GM18951 (cell line): ENCODE measurements around the gene EIF2B2.
"Not testable (repeated sequence)": the region's sequence is repeated elsewhere in the genome, so short reads cannot be mapped to it uniquely, and the experiment has no call there.

ENCODE experiments used
- POLR2A ChIP-seq: IDR thresholded peaks from 4 replicates; pipeline ENCODE4 v1.6.1; 2011; ENCODE audit warnings: mild to moderate bottlenecking; ENCODE audit not compliant: insufficient read length, insufficient read depth; ENCODE audit errors: extremely low read depth
- in situ Hi-C: fragments of 300-500 bp; cut with MboI; formaldehyde crosslinking; loops from one replicate; pipeline ENCODE4 v1.12.0; 2022; ENCODE audit warnings: low sequenced_read_pairs, mixed read lengths, inconsistent platforms; ENCODE audit not compliant: unreplicated experiment

Gene EIF2B2

GRCh38 chr14:74988131-74988530, 14.6 kb upstream of the EIF2B2 start:
- in situ Hi-C loops: no loop called here
- TF ChIP-seq POLR2A: no peak

GRCh38 chr14:74988993-74989392, 13.7 kb upstream of the EIF2B2 start:
- in situ Hi-C loops: no loop called here
- no peak for TF ChIP-seq POLR2A

- in situ Hi-C loops: not testable (repeated sequence)
These were observed 8.5 kb upstream of the EIF2B2 start for GRCh38 chr14:74994182-74994581.

GRCh38 chr14:74995781-74996180, 6.9 kb upstream of the EIF2B2 start:
- in situ Hi-C loops: not testable (repeated sequence)

GRCh38 chr14:75001261-75001660, 1.5 kb upstream of the EIF2B2 start:
- in situ Hi-C loops: no loop called here
- TF ChIP-seq POLR2A: no peak

- in situ Hi-C loops: no loop called here
- TF ChIP-seq POLR2A: no peak
These were observed 822 bp upstream of the EIF2B2 start for GRCh38 chr14:75001899-75002298.

- TF ChIP-seq POLR2A: no peak
- in situ Hi-C loops: no loop called here
These were observed 718 bp downstream of the EIF2B2 start for GRCh38 chr14:75003250-75004027.

GRCh38 chr14:75005357-75005756, 2.6 kb downstream of the EIF2B2 start:
- no peak for TF ChIP-seq POLR2A
- in situ Hi-C loops: no loop called here

GRCh38 chr14:75009176-75009575, 6.5 kb downstream of the EIF2B2 start:
- no peak for TF ChIP-seq POLR2A
- in situ Hi-C loops: no loop called here

GRCh38 chr14:75010472-75011093, 7.9 kb downstream of the EIF2B2 start:
- TF ChIP-seq POLR2A: no peak
- in situ Hi-C loops: no loop called here

- TF ChIP-seq POLR2A: no peak
- in situ Hi-C loops: no loop called here
These were observed 8.8 kb downstream of the EIF2B2 start for GRCh38 chr14:75011356-75011994.

- in situ Hi-C loops: no loop called here
- TF ChIP-seq POLR2A: no peak
These were observed 10.6 kb downstream of the EIF2B2 start for GRCh38 chr14:75013290-75013689.

GRCh38 chr14:75015496-75015895, 12.8 kb downstream of the EIF2B2 start:
- TF ChIP-seq POLR2A: no peak
- in situ Hi-C loops: no loop called here

- in situ Hi-C loops: no loop called here
- no peak for TF ChIP-seq POLR2A
These were observed 14.1 kb downstream of the EIF2B2 start for GRCh38 chr14:75016815-75017214.
